Activated CD8-positive, alpha-beta T cell treated with anti-CD3 and anti-CD28 coated beads for 36 hours (primary cell): ENCODE measurements around the gene EQTN. TPM values are rescaled to one million over a fixed set of nuclear protein-coding genes. Genes with fewer than 3 reads are reported as not detected.

Experiments
- ATAC-seq: fragments of 200-7000 bp; cut with Tn5 transposase; one replicate; pipeline ENCODE4 v1.10.0; 2021; ENCODE audit warnings: mild to moderate bottlenecking, moderate library complexity
- CTCF ChIA-PET: fragments of 350-600 bp; sonication (Branson Sonifier 250); formaldehyde crosslinking; loops from one replicate; lab custom pipeline; 2021; ENCODE audit warnings: antibody characterized with exemption; lab: Charles Lee
- POLR2A ChIA-PET: fragments of 350-600 bp; sonication (Branson Sonifier 250); formaldehyde crosslinking; loops from one replicate; lab custom pipeline; 2021; ENCODE audit warnings: antibody characterized with exemption; lab: Charles Lee
- DNase-seq: peaks from one replicate; pipeline ENCODE4 v3.0.0-alpha.2; 2020
- H3K27ac Mint-ChIP-seq: one replicate; pipeline ENCODE4 v1.8.0; 2021; ENCODE audit warnings: mild to moderate bottlenecking, mixed read lengths
- H3K27me3 Mint-ChIP-seq: one replicate; pipeline ENCODE4 v1.8.0; 2021; ENCODE audit warnings: mixed read lengths
- H3K36me3 Mint-ChIP-seq: one replicate; pipeline ENCODE4 v1.8.0; 2021; ENCODE audit warnings: low read depth, mixed read lengths
- H3K4me1 Mint-ChIP-seq: one replicate; pipeline ENCODE4 v1.8.0; 2021; ENCODE audit warnings: low read depth, mixed read lengths
- H3K4me3 Mint-ChIP-seq: one replicate; pipeline ENCODE4 v1.8.0; 2021; ENCODE audit warnings: mild to moderate bottlenecking, moderate library complexity, mixed read lengths
- H3K9me3 Mint-ChIP-seq: one replicate; pipeline ENCODE4 v1.8.0; 2021; ENCODE audit warnings: mixed read lengths
- intact Hi-C: fragments of 100-400 bp; cut with micrococcal nuclease; formaldehyde crosslinking; loops from one replicate; pipeline ENCODE4 v1.10.0; 2022
- total RNA-seq, 2 experiments: library from RNA; stranded (reverse); gene quantifications; one replicate each; pipeline ENCODE4 v1.2.3, GENCODE V29; 2021
- TF ChIP-seq, protein P1 (sequence below): fragments of 200-600 bp; IDR thresholded peaks from one replicate; pipeline ENCODE4 v1.8.0; 2022; ENCODE audit warnings: antibody characterized with exemption, mild to moderate bottlenecking

EQTN gene
- total RNA-seq, 2 experiments from 2014 or later = not detected

DNA sequence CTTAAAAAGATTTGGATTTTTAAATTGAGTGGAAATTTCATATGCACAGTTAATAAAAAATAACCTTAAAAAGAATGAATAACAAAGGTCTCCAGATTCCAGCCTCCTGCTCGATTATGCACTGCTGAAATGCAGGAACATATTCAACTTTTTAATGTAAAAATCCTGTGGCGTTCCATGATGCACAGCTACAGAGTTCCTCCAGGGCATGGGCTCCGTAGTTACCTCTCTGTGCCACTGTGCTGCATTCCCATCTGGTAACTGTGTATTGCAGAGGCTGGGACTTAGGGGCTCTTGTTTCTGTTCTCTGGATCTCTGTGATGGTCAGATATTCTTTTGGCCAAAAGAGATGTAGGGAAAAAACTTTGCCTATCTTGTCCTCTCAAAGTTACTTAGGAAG is 31.5 kb upstream of the EQTN start:
- ATAC-seq (no peak), DNase-seq (no peak)
- intact Hi-C loops = loop anchor here (5.0 kb wide), 1 partner anchor 46 kb away; no protein-coding TSS in a partner anchor
- TF ChIP-seq, protein P1, sequence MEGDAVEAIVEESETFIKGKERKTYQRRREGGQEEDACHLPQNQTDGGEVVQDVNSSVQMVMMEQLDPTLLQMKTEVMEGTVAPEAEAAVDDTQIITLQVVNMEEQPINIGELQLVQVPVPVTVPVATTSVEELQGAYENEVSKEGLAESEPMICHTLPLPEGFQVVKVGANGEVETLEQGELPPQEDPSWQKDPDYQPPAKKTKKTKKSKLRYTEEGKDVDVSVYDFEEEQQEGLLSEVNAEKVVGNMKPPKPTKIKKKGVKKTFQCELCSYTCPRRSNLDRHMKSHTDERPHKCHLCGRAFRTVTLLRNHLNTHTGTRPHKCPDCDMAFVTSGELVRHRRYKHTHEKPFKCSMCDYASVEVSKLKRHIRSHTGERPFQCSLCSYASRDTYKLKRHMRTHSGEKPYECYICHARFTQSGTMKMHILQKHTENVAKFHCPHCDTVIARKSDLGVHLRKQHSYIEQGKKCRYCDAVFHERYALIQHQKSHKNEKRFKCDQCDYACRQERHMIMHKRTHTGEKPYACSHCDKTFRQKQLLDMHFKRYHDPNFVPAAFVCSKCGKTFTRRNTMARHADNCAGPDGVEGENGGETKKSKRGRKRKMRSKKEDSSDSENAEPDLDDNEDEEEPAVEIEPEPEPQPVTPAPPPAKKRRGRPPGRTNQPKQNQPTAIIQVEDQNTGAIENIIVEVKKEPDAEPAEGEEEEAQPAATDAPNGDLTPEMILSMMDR = no peak
- H3K4me3 Mint-ChIP-seq = no peak overlapping the region
- no peaks in the 10 kb centered on the region for H3K36me3 Mint-ChIP-seq
- no peaks in the 10 kb centered on the region for H3K9me3 Mint-ChIP-seq
- ChIA-PET POLR2A (no interaction called here), CTCF (interaction anchor here (1.1 to 1.2 kb wide), 2 partner anchors 201 to 202 kb away, joined by 3 to 5 read pairs; partner anchors contain the start of gene MOB3B)
- peaks cover 7% of the 10 kb centered on the region for H3K27me3 Mint-ChIP-seq
- H3K4me1 Mint-ChIP-seq = no peaks in the 10 kb centered on the region
- H3K27ac Mint-ChIP-seq = no peak overlapping the region

GRCh38 chr9:27311184-27311583 is 14.2 kb upstream of the EQTN start:
- DNase-seq (no peak), ATAC-seq (no peak)
- no peaks in the 10 kb centered on the region for H3K36me3 Mint-ChIP-seq
- no peaks in the 10 kb centered on the region for H3K9me3 Mint-ChIP-seq
- intact Hi-C loops = no loop called here
- CTCF ChIA-PET = no interaction called here
- H3K27me3 Mint-ChIP-seq = peaks cover 3% of the 10 kb centered on the region
- TF ChIP-seq, protein P1 = no peak
- H3K4me3 Mint-ChIP-seq = no peak overlapping the region
- POLR2A ChIA-PET = no interaction called here
- no peak overlapping the region for H3K27ac Mint-ChIP-seq
- H3K4me1 Mint-ChIP-seq = no peaks in the 10 kb centered on the region

DNA sequence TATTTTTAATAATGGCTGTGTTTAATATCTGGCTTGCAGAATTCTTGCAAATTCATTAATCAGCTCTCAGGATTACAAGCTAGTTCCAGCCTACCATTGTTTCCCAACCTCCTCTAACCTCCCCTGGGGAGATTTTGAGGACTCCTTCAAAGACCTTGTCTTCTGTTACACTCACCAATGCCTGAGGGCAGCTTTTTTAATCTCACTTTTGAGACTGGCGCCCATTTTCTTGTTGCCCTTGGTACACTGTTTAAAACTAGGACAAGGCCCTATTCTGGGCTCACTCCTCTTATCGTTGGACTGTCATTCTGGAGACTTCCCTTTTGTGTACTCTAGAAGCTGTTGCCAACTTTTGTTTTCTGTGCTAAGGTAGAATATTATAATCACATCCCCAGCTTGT is 13.6 kb upstream of the EQTN start:
- TF ChIP-seq, protein P1 = no peak
- no peak overlapping the region for H3K4me3 Mint-ChIP-seq
- H3K27me3 Mint-ChIP-seq = peaks cover 3% of the 10 kb centered on the region
- no peaks in the 10 kb centered on the region for H3K36me3 Mint-ChIP-seq
- H3K4me1 Mint-ChIP-seq = no peaks in the 10 kb centered on the region
- no peaks in the 10 kb centered on the region for H3K9me3 Mint-ChIP-seq
- DNase-seq (no peak), ATAC-seq (no peak)
- intact Hi-C loops = no loop called here
- no peak overlapping the region for H3K27ac Mint-ChIP-seq
- CTCF ChIA-PET = no interaction called here
- POLR2A ChIA-PET = interaction anchor here (0.6 kb wide), 1 partner anchor 395 kb away, joined by 3 read pairs; no protein-coding TSS in a partner anchor

DNA sequence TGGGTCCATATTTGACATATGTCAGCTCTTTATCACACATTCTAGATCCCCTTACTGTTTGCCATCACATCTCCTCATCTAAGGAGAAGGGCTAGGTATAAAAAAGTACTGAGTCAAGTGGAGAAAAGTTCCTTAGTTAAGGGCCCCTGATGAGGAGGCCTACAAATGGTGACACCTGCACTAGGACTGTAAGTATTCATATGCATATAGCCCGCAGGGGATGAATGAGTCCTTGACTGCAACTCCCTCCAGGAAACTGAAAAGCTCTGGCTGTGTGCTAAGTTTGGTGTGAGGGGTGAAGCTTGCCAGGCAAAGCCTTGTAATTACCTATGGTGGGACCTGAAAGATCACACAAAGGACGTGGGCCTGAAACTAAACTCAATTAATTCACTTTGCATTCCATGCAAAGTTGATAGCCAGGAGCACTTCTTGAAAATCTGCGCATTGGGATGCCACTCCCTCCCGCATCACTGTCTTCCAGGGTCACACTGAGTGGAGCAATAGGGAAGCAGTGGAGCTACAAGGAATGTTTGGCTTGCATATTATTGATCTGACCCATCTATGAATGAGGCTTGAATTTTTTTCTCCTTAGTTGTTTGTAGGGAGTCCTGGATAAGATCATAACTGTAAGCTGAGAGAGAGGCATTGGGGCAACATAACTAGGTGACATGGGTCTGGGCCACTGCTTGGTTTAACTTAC is 11.9 kb upstream of the EQTN start:
- Mint-ChIP-seq H3K27me3 (peaks cover 2% of the 10 kb centered on the region), H3K4me1 (no peaks in the 10 kb centered on the region), H3K36me3 (no peaks in the 10 kb centered on the region), H3K27ac (no peak overlapping the region), H3K9me3 (no peaks in the 10 kb centered on the region), H3K4me3 (no peak overlapping the region)
- POLR2A ChIA-PET = no interaction called here
- no peak for DNase-seq
- CTCF ChIA-PET = interaction anchor here (1.4 to 1.5 kb wide), 2 partner anchors 23 to 32 kb away, joined by 3 to 7 read pairs; no protein-coding TSS in a partner anchor
- intact Hi-C loops = no loop called here
- ATAC-seq = no peak
- TF ChIP-seq, protein P1 = no peak

GRCh38 chr9:27304521-27304920 is 7.6 kb upstream of the EQTN start:
- Mint-ChIP-seq H3K36me3 (no peaks in the 10 kb centered on the region), H3K4me1 (no peaks in the 10 kb centered on the region), H3K4me3 (no peak overlapping the region), H3K27me3 (peaks cover 7% of the 10 kb centered on the region), H3K27ac (no peak overlapping the region), H3K9me3 (no peaks in the 10 kb centered on the region)
- POLR2A ChIA-PET = no interaction called here
- CTCF ChIA-PET = interaction anchor here (0.6 kb wide), 1 partner anchor 28 kb away, joined by 3 read pairs; no protein-coding TSS in a partner anchor
- intact Hi-C loops = no loop called here
- ATAC-seq = no peak
- no peak for DNase-seq
- TF ChIP-seq, protein P1 = no peak
